Measurements from ENCODE around the gene C9orf40.

The C9orf40 gene

GRCh38 chr9:74973714-74974113 lies 21.0 kb upstream of the C9orf40 start:
- no peak overlapping the region for H3K9ac ChIP-seq
- H3K4me2 ChIP-seq = no peak overlapping the region

GRCh38 chr9:74963056-74963455 lies 10.3 kb upstream of the C9orf40 start:
- Histone ChIP-seq H3K79me2 (ENCODE audit: insufficient read depth, low read depth) (no peaks in the 10 kb centered on the region), H3K27ac (no peak overlapping the region), H3K27me3 (ENCODE audit: insufficient read depth, low read depth) (no peaks in the 10 kb centered on the region), H3K9ac (no peak overlapping the region), H4K20me1 (ENCODE audit: insufficient read depth) (no peaks in the 10 kb centered on the region), H3K4me2 (no peak overlapping the region), H2AFZ (ENCODE audit: low read depth) (no peak overlapping the region), H3K4me1 (ENCODE audit: low read depth, poor library complexity, severe bottlenecking) (no peaks in the 10 kb centered on the region), H3K4me3 (IDR thresholded peaks at IDR 0.05; ENCODE audit: insufficient read depth, low read depth, low read length) (no peak overlapping the region), H3K36me3 (ENCODE audit: insufficient read depth) (0 out of 2 replicates have a peak, but pooled peaks cover 3% of the 10 kb centered on the region)
- TF ChIP-seq CTCF (conservative IDR thresholded peaks at IDR 0.05; ENCODE audit: low read depth, low read length) = no peak

More at GRCh38 chr9:74973714-74974113, 21.0 kb upstream of the C9orf40 start:
- no peaks in the 10 kb centered on the region for H4K20me1 ChIP-seq (ENCODE audit: insufficient read depth)
- H3K36me3 ChIP-seq (ENCODE audit: insufficient read depth) = no peaks in the 10 kb centered on the region
- no peak for TF ChIP-seq CTCF (conservative IDR thresholded peaks at IDR 0.05; ENCODE audit: low read depth, low read length)
- no peaks in the 10 kb centered on the region for H3K27me3 ChIP-seq (ENCODE audit: insufficient read depth, low read depth)
- H2AFZ ChIP-seq (ENCODE audit: low read depth) = no peak overlapping the region
- no peak overlapping the region for H3K27ac ChIP-seq
- no peaks in the 10 kb centered on the region for H3K4me1 ChIP-seq (ENCODE audit: low read depth, poor library complexity, severe bottlenecking)
- no peaks in the 10 kb centered on the region for H3K79me2 ChIP-seq (ENCODE audit: insufficient read depth, low read depth)
- no peak overlapping the region for H3K4me3 ChIP-seq (IDR thresholded peaks at IDR 0.05; ENCODE audit: insufficient read depth, low read depth, low read length)

GRCh38 chr9:74961496-74961895 lies 8.8 kb upstream of the C9orf40 start:
- H3K4me3 ChIP-seq (IDR thresholded peaks at IDR 0.05; ENCODE audit: insufficient read depth, low read depth, low read length) = no peak overlapping the region
- TF ChIP-seq CTCF (conservative IDR thresholded peaks at IDR 0.05; ENCODE audit: low read depth, low read length) = no peak

GRCh38 chr9:74960561-74960960 lies 7.8 kb upstream of the C9orf40 start:
- no peaks in the 10 kb centered on the region for H3K79me2 ChIP-seq (ENCODE audit: insufficient read depth, low read depth)
- no peak overlapping the region for H3K4me3 ChIP-seq (IDR thresholded peaks at IDR 0.05; ENCODE audit: insufficient read depth, low read depth, low read length)
- no peak for TF ChIP-seq CTCF (conservative IDR thresholded peaks at IDR 0.05; ENCODE audit: low read depth, low read length)
- H3K27ac ChIP-seq = no peak overlapping the region
- no peaks in the 10 kb centered on the region for H3K4me1 ChIP-seq (ENCODE audit: low read depth, poor library complexity, severe bottlenecking)
- H3K9ac ChIP-seq = no peak overlapping the region
- H3K27me3 ChIP-seq (ENCODE audit: insufficient read depth, low read depth) = no peaks in the 10 kb centered on the region
- no peaks in the 10 kb centered on the region for H4K20me1 ChIP-seq (ENCODE audit: insufficient read depth)
- H2AFZ ChIP-seq (ENCODE audit: low read depth) = no peak overlapping the region
- H3K36me3 ChIP-seq (ENCODE audit: insufficient read depth) = 0 out of 2 replicates have a peak, but pooled peaks cover 3% of the 10 kb centered on the region
- no peak overlapping the region for H3K4me2 ChIP-seq

More at GRCh38 chr9:74961496-74961895, 8.8 kb upstream of the C9orf40 start:
- no peaks in the 10 kb centered on the region for H3K4me1 ChIP-seq (ENCODE audit: low read depth, poor library complexity, severe bottlenecking)
- H3K27ac ChIP-seq = no peak overlapping the region
- H3K4me2 ChIP-seq = no peak overlapping the region
- no peaks in the 10 kb centered on the region for H3K79me2 ChIP-seq (ENCODE audit: insufficient read depth, low read depth)
- H3K36me3 ChIP-seq (ENCODE audit: insufficient read depth) = 0 out of 2 replicates have a peak, but pooled peaks cover 3% of the 10 kb centered on the region
- H2AFZ ChIP-seq (ENCODE audit: low read depth) = no peak overlapping the region
- H3K27me3 ChIP-seq (ENCODE audit: insufficient read depth, low read depth) = no peaks in the 10 kb centered on the region
- no peaks in the 10 kb centered on the region for H4K20me1 ChIP-seq (ENCODE audit: insufficient read depth)
- no peak overlapping the region for H3K9ac ChIP-seq

Measured in KMS-11 (cell line).